ENCODE results near the gene BMERB1.
"Not testable (repeated sequence)": the region's sequence is repeated elsewhere in the genome, so short reads cannot be mapped to it uniquely, and the experiment has no call there.

The BMERB1 gene

DNA sequence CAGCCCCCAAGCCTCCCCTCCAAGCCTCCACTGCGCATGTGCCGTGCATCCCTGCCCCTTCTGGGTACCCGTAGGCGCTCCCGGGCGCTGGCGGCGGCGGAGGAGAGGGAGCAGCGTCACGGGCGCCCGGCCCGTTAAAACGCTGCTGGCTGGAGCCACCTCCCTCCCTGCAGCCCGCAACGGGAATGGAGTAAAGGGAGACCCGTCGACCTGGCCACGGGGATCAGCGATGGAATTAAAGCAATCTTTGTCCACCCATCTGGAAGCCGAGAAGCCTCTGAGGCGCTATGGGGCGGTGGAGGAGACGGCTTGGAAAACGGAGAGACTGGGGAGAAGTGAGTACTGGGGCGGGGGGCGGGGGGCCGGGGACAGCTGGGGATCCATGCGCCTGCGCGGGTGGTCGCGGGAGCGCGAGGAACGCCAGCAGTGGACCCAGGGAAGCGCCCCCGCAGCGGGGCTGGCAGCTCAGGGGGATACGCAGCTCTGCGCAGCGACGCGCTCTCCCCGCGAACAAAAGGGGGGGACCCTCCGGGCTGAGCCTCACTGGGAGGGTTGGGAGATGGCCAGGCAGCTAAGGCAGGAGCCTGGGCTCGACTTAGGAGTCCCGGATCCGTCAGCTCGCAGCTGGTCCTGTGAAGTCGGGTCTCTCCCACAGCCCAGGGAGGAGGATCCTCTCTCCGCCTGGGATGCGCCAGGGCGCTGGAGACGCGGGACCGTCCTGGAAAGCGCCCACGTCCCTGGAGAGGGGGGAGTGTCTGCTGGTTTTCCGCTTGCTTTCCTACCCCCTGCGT, at the start of gene BMERB1:
BMERB1 (plus strand) TSS at position 164 of the 791 bp plus-strand sequence; CDS start at position 230, 66 bp downstream.
- DNase-seq = peak; percentile 83

DNA sequence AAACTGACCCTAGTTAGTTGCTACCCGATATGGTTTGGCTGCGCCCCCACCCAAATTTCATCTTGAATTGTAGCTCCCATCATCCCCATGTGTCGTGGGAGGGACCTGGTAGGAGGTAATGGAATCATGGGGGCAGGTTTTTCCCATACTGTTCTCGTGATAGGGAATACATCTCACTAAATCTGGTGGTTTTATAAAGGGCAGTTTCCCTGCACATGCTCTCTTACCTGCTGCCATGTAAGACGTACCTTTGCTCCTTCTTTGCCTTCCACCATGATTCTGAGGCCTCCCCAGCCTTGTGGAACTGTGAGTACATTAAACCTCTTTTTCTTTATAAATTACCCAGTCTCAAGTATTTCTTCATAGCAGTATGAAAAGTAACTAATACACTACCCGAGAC, 46.3 kb upstream of the BMERB1 start:
- DNase-seq = not testable (repeated sequence)

DNA sequence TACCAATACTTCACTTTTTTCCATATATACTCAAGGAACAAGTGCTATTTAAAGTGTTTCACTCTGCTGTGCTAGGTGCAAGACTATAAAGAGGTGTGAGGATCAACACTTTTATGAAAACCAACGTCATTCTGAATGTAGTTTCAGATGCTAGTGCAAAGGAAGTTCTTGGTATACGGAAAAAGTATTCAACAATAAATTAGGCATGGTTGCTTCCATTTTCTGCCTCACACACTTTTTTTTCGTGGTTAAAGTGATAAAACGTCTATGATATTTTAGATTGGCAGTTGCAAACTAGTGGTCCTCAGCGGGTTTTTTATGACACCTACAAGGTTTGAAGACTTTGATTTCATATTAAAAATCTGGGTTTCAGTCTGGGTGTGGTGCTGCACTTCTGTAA, 44.5 kb upstream of the BMERB1 start:
- DNase-seq = not testable (repeated sequence)

DNA sequence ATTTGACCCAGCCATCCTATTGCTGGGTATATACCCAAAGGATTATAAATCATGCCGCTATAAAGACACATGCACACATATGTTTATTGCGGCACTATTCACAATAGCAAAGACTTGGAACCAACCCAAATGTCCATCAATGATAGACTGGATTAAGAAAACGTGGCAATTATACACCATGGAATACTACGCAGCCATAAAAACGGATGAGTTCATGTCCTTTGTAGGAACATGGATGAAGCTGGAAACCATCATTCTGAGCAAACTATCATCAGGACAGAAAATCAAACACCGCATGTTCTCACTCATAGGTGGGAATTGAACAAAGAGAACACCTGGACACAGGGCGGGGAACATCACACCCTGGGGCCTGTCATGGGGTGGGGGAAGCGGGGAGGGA, 41.4 kb upstream of the BMERB1 start:
- DNase-seq = not testable (repeated sequence)

DNA sequence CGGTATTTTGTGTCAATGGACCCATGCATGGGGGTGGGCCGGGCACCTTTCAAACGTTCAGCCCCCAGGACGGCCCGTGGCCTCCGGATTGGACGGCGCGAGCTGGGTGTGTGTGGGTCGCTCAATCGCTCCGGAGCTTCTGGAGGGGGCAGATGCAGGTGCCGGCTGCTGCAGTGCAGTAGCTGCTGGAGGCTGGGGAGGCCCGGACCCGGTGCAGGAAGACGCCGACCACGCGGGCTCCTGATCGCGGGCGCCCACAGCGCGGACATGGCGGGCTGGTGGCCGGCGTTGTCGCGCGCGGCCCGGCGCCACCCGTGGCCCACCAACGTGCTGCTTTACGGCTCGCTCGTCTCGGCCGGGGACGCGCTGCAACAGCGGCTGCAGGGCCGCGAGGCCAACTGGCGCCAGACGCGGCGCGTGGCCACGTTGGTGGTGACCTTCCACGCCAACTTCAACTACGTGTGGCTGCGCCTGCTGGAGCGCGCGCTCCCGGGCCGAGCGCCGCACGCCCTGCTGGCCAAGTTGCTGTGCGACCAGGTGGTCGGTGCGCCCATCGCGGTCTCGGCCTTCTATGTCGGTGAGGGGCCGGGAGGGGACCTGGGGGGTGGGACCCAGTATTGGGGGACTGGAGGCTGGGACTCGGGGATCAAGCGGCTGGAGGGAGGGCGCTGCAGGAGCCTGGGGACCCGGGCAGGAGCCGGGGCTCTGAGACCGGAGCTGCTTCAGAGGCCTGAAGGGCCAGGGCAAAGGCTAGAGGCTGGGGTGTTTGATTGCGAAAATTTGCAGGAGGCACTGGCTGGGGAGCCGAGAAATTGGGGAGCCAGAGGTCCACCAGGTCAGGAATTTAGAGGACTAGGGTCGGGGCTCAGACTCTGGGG, 38.5 kb upstream of the BMERB1 start, which contains the start of gene MPV17L:
MPV17L (plus strand) TSS at position 124 of the 878 bp plus-strand sequence; CDS start at position 268, 144 bp downstream.
- peak; percentile 53 for DNase-seq

DNA sequence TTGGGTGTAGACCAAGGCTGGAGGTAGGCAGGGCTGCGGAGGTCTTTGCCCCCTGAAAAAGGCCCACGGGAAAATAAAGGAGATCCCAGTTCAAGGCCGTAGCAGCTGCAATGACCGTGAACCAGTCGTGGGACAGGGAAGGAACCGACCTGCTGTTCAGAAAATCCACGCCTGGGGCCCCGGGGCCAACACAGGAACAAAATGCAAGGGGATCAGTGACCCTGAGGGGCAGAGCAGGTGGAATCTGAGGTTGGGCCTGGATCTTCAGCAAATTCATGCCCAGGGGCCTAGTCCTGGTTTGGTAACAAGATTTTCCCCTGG, 37.9 kb upstream of the BMERB1 start:
- DNase-seq = not testable (repeated sequence)

DNA sequence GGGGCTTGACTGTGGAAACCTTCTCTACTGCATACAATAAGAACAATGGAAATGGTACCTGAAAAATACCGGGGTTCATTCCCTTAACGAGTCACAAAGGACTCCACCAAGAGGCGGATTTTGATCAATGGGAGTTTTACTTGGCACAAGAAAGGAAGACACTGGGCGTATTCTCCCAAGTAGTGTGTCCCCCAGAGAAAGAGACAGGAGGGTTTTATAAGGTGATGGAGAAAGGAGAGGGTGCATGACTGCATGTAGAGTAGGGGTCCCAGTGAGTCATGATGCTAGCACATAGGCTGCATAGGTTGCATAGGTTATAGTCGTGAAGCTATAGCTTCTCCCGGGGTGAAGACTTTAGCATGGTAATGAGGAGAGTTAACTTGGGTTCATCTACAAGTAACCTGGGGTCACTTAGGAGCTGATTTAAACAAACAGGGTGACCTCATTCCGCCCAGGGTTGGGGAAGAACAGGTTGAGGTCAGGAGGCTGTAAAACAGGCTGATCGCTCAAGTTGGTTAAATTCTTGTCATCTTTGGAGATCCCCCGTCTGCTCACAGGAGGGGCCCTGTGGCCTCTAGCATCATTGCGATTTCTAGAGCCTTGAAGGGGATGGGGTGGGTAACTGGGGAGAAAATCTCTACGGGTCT, 37.3 kb upstream of the BMERB1 start:
- no peak for DNase-seq

DNA sequence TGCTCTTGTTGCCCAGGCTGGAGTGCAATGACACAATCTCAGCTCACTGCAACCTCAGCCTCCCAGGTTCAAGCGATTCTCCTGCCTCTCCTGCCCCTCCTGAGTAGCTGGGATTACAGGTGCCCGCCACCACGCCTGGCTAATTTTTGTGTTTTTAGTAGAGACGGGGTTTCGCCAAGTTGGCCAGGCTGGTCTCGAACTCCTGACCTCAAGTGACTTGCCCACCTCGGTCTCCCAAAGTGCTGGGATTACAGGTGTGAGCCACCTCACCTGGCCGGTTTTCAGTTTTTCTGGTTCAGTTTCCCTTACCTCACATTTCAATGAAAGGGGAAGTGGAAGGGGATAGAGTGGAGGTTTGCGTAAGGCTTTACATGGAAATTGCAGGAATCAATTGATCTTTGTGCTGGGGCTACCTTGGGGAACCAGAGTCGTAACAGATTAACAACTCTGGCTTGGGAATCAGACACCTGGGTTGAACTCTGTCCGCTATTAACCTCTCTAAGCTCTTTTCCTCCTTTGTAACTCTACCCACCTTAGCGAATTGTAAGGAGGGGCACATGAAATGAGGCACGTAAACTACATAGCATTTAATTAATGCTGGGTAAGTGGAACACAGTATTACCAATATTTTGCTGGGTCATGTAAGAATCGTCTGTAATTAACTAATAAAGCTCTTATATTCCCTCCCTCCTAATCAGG, 35.6 kb upstream of the BMERB1 start:
- DNase-seq = no peak

DNA sequence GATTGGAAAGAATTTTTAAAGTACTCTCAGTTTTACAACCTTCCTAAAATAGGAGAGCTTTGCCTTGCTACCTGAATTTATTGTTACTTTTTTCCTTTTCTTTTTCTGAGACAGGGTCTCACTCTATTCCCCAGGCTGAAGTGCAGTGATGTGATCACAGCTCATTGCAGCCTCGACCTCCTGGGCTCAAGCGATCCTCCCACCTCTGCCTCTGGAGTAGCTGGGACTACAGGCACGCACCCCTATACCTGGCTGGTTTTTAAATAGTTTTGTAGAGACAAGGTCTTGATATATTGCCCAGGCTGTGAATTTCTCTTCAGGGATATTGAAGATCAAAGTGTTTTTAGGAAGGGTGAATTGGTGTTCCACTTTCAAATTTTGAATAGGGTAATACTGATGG, 35.1 kb upstream of the BMERB1 start:
- DNase-seq = no peak

DNA sequence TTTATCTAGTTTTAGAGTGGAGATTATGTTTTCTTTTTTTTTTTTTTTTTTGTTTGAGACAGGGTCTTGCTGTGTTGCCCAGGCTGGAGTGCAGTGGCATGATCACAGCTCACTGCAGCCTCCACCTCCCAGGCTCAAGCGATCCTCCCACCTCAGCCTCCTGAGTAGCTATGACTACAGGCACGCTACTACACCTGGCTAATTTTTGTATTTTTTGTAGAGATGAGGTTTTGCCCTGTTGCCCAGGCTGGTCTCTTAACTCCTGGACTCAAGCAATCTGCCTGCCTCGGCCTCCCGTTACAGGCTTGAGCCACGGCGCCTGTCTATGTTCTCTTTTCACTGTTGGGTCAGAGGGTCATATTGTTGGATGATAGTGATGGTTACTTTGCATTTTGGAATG, 34.1 kb upstream of the BMERB1 start:
- DNase-seq = not testable (repeated sequence)

DNA sequence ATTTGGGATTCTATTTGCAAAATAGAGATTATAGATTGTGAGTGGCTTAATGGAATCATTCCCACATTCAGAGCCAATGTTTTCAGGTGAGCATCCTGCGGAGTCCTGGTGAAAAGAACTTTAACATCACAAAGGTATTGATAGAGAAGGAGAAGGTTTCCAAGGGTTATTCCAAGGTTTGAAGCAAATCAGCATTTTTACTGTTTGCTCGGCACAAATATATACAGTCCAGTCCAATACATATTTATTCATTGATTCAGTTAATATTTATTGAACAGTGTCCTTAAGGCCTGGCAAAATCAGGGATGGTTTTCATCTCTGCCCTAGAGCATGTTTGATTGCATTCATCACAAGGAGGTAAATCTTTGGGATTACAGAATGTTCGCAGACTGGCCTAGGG, 32.4 kb upstream of the BMERB1 start:
- DNase-seq = no peak

DNA sequence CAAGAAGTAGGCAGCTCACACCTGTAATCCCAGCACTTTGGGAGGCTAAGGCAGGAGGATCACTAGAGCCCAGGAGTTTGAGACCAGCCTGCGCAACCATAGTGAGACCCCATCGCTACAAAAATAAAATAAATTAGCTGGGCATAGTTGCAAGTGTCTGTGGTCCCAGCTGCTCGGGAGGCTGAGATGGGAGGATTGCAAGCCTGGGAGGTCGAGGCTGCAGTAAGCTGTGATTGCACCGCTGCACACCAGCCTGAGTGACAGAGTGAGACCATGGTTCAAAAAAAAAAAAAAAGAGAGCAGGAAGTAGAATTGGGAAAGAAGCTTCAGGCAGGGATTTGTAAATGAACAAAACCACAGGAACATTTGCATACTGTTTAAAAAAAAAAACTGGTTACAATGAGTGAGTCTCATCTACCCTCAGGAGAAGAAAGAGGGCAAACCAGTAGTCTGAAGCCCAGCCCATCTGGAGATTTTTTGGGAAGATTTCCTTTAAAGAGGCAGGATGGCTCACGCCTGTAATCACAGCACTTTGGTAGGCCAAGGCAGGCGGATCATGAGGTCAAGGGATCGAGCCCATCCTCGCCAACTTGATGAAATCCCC, 30.9 kb upstream of the BMERB1 start:
- no peak for DNase-seq

DNA sequence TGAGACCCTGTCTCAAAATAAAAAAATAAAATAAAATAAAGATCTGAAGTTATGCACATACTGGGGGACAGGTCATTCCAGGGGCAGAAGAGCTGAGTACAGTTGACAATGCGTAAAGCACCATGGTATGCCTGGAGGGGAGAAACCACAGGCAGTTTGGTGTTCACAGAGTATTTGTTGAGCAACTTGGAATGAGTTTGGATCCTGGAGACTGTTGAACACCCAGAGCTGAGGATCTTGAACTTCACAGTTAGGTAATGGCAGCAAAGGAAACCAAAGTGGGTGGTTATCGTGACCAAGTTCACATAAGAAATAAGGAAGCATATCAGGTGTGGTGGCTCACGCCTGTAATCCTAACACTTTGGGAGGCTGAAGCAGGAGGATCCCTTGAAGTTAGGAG, 30.3 kb upstream of the BMERB1 start:
- DNase-seq = not testable (repeated sequence)

DNA sequence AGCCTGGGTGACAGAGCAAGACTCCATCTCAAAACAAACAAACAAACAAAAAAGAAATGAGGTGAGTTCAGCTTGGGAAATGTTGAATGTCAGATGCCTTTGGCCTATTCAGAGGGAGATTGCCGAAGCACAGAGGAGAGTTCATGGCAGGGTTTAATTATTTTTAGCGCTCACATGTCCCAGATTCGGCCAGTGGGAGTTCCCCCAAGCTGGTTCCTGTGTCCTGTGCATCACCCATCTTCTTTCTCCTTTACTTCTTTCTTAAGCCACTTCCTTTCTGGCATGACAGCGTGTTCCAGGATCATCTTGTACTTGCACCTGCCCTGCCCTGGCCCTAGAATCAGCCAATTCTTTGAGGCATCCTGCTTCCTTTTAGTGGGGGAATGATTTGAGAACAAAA, 29.6 kb upstream of the BMERB1 start:
- no peak for DNase-seq

DNA sequence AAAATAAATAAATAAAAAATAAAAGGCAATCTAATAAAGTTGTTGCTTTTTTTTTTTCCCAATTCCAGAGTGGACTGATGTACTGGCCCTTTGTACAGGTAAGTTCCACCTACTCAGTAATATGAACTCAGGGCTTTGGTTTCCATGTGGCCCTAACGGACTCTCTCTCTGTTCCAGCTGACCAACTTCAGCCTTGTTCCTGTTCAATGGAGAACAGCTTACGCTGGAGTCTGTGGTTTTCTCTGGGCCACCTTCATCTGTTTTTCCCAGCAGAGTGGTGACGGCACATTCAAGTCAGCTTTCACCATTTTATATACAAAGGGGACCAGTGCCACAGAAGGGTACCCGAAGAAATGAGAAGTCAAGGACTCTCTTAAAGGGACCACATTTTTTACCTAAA, 26.6 kb upstream of the BMERB1 start:
- not testable (repeated sequence) for DNase-seq

DNA sequence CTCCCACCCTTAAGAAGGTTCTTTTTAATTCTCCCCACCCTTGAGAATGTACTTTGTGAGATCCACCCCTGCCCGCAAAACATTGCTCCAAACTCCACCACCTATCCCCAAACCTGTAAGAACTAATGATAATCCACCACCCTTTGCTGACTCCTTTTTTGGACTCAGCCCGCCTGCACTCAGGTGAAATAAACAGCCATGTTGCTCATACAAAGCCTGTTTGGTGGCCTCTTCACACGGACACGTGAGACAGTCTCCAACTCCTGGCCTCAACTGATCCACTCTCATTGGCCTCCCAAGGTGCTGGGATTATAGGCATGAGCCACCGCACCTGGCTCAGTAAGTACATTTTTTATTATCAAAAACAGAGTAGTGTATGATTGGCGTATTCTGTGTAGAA, 24.9 kb upstream of the BMERB1 start:
- DNase-seq = not testable (repeated sequence)

DNA sequence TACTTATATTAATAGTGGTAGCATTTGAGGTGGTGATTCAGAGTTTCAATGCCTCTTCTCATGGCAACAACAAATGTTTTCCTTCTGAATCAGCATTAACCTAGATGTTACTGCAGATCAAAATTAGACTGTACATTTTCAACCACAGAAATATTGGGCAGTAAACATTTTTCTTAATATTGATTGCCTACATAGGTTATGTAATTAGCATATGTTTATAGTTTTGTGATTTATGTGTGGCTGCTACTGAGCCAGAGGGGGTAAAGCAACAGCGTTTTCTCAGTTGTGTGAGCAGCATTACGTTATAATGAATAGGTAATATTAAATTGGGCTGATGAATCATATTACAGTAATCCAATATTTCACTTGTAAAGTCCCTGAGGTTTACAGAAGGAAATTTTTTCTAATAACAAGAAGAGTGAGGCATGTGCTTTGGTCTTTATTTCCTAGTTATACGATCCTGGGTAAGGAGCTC, 18.8 kb upstream of the BMERB1 start:
- no peak for DNase-seq

DNA sequence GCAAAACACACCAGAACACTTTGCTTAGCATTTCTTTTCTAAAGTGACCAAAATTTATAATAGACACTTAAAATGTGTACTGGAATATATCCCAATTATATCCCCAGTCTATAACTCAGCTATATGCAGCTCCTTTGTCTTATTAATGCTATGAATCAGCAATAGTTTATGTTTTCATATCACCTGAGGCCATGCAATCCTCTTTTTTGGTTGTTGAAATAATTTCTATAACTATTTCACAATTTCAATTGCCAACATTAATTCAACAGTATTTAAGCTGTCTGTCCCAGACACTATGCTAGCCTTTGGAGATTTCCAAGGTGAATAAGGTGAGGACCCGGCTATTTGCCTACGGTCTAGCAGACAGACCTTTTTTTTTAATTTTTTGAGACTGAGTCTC, 17.2 kb upstream of the BMERB1 start:
- DNase-seq = no peak

DNA sequence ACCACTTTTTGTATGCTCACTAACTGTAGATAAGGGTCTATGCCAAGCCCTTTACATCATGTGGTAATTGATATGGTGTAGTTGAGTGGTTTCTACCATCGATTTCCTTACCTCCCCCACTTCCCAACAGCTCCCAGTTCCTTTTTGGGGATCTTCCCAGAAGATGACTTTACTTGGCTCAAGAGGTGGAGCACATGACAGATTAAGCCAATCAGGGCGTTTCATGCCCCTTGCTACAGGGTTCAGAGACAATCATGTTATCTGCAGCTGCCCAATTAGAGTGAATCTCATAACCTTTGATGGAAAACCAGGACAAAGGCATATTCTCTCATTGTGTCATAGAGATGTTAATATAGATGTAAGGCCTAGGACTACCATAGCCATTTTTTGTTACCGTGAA, 16.2 kb upstream of the BMERB1 start:
- DNase-seq = no peak

DNA sequence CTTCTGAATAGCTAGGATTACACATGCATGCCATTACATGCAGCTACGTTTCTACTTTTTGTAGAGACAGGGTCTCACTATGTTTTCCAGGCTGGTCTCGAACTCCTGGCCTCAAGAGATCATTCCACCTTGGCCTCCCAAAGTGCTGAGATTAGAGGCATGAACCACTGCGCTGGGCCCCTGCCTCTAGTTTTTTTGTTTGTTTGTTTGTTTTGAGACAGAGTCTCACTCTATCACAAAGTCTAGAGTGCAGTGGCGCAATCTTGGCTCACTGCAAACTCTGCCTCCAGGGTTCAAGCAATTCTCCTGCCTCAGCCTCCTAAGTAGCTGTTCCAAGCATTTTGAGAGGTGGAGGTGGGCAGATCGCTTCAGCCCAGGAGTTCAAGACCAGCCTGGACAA, 12.7 kb upstream of the BMERB1 start:
- not testable (repeated sequence) for DNase-seq

DNA sequence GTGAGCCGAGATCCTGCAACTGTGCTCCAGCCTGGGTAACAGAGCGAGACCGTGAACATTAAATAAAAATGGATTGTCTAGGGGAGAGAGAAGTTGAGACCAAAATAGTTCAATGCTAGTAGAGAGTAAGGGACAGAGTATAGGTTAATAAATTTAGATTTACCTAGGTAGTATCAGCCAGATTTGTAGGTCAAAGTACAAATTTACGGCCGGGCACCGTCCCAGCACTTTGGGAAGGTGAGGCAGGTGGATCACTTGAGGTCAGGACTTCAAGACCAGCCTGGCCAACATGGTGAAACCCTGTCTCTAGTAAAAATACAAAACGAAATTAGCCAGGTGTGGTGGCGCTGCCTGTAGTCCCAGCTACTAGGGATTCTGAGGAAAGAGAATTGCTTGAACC, 12.2 kb upstream of the BMERB1 start:
- no peak for DNase-seq

DNA sequence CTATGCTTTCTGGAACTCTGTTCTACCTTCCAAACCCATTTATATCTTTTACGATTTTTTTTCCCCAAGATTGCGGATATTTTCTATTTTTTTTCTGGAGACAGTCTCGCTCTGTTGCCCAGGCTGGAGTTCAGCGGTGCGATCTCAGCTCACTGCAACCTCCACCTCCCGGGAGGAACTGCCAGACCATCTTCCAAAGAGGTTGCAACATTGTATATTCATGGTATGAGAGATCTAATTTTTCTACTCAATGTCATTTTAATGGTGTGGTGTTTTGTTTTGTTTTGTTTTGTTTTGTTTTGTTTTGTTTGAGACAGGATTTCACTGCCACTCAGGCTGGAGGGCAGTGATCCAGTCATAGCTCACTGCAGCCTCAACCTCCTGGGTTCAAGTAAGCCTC, 8.5 kb upstream of the BMERB1 start:
- DNase-seq = no peak

All from left hindlimb (tissue), 1 donor.